ENCODE data around the gene STRA8. TPM values are rescaled to one million over a fixed set of nuclear protein-coding genes. Genes with fewer than 3 reads are reported as not detected.

STRA8 gene
- total RNA-seq, 4 donors from 2014 or later, result 6.8 TPM; not detected in 3

DNA sequence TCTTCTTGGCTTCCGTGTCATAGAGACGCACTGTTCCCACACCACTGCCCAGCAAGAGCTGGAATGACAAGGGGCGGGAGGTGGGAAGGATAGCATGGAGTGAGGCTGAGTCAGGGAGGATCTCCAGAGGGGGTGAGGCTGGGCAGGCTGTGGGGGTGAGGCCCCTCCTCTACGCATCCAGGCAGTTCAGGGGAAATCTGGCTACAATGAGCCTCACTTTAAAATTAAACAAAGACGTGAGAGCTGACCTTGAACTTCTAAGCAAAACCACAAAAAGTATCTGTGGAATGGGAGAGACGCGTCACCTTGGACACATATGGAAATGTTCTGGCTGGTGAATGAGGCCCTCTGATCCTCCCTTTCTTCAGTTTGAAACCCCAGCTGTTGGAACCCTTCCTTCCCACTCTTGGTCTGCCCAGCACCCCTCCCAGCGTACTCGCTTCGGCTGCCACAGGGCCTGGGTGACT lies 40.0 kb upstream of the STRA8 start:
- Histone ChIP-seq H3K27me3 (no peaks in the 10 kb centered on the region), H3K4me1 (peaks cover 20% of the 10 kb centered on the region), H3K9me3 (no peaks in the 10 kb centered on the region), H3K36me3 (peaks cover 69% of the 10 kb centered on the region), H3K27ac (no peak overlapping the region), H3K4me3 (no peak overlapping the region)
- TF ChIP-seq POLR2AphosphoS5 (IDR thresholded peaks at IDR 0.05) (no peak), EP300 (IDR thresholded peaks at IDR 0.05) (no peak), POLR2A (IDR thresholded peaks at IDR 0.05) (no peak)
- TF ChIP-seq, protein P1, sequence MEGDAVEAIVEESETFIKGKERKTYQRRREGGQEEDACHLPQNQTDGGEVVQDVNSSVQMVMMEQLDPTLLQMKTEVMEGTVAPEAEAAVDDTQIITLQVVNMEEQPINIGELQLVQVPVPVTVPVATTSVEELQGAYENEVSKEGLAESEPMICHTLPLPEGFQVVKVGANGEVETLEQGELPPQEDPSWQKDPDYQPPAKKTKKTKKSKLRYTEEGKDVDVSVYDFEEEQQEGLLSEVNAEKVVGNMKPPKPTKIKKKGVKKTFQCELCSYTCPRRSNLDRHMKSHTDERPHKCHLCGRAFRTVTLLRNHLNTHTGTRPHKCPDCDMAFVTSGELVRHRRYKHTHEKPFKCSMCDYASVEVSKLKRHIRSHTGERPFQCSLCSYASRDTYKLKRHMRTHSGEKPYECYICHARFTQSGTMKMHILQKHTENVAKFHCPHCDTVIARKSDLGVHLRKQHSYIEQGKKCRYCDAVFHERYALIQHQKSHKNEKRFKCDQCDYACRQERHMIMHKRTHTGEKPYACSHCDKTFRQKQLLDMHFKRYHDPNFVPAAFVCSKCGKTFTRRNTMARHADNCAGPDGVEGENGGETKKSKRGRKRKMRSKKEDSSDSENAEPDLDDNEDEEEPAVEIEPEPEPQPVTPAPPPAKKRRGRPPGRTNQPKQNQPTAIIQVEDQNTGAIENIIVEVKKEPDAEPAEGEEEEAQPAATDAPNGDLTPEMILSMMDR (IDR thresholded peaks at IDR 0.05), result no peak
- no peak for DNase-seq (ENCODE audit: low spot score in 2 of 2)
- 81% methylated on average over 10 of the region's 10 CpGs for WGBS

DNA sequence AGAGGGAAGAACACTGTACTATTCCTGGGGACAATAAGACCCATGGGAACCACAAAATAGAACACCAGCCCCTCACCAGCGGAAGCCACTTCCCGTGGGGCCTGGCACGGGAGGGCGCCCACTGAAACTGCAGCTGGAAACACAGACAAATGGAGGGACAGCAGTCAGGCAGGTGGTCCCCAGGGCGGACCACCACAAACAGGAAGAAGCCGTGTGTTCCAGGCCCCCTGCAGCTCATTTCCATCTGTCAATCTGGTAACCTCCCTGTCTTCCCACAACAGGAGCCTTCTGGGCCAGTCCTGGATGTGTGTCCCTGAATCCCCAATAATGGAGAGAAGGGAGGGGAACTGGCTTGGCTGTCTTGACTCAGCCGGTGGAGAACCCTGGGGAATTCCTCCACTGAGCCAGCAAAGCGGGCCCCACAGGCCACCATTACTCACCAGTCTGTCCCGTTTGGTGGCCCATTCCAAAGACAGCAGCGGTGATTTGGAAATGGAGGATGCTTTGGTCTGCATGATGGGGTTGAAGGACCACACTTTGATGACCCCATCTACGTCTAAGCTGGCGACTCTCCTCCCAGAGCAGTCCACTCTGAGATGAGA lies 39.0 kb upstream of the STRA8 start:
- H3K27ac ChIP-seq, result no peak overlapping the region
- WGBS, result 80% methylated on average over 10 of the region's 12 CpGs
- H3K36me3 ChIP-seq, result peaks cover 68% of the 10 kb centered on the region

DNA sequence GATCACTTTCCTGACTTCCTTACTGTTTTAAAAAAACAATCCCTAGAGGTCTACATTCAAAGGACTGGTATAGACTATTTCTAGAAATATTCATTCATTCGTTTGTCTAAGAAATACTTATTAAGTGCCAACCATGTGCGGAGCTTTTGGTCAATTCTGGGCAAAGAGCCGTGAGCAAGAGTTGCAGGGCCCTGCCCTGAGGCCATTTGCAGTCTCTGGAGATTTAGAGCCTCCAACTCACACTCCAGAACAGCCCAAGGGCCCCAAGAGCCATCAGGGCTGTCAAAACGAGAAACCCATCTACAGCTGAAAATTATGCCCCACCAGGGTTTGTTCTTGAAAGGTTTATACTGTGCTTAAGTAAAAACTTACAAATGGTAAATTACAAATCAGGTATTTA lies 38.5 kb upstream of the STRA8 start:
- no peaks in the 10 kb centered on the region for H3K9me3 ChIP-seq
- TF ChIP-seq EP300 (IDR thresholded peaks at IDR 0.05), result no peak
- TF ChIP-seq POLR2AphosphoS5 (IDR thresholded peaks at IDR 0.05), result no peak
- no peak for TF ChIP-seq POLR2A (IDR thresholded peaks at IDR 0.05)
- TF ChIP-seq, protein P1 (IDR thresholded peaks at IDR 0.05), result no peak
- H3K36me3 ChIP-seq, result peaks cover 74% of the 10 kb centered on the region
- no peak overlapping the region for H3K27ac ChIP-seq
- H3K4me3 ChIP-seq, result no peak overlapping the region
- WGBS, result 90% methylated on average over 4 of the region's 4 CpGs
- no peak for DNase-seq (ENCODE audit: low spot score in 2 of 2)
- H3K4me1 ChIP-seq, result peaks cover 6% of the 10 kb centered on the region
- no peaks in the 10 kb centered on the region for H3K27me3 ChIP-seq

More for the DNA sequence above, 39.0 kb upstream of the STRA8 start:
- H3K4me3 ChIP-seq, result no peak overlapping the region
- H3K27me3 ChIP-seq, result no peaks in the 10 kb centered on the region
- peaks cover 12% of the 10 kb centered on the region for H3K4me1 ChIP-seq
- TF ChIP-seq EP300 (IDR thresholded peaks at IDR 0.05), result no peak
- no peaks in the 10 kb centered on the region for H3K9me3 ChIP-seq
- no peak for DNase-seq (ENCODE audit: low spot score in 2 of 2)

DNA sequence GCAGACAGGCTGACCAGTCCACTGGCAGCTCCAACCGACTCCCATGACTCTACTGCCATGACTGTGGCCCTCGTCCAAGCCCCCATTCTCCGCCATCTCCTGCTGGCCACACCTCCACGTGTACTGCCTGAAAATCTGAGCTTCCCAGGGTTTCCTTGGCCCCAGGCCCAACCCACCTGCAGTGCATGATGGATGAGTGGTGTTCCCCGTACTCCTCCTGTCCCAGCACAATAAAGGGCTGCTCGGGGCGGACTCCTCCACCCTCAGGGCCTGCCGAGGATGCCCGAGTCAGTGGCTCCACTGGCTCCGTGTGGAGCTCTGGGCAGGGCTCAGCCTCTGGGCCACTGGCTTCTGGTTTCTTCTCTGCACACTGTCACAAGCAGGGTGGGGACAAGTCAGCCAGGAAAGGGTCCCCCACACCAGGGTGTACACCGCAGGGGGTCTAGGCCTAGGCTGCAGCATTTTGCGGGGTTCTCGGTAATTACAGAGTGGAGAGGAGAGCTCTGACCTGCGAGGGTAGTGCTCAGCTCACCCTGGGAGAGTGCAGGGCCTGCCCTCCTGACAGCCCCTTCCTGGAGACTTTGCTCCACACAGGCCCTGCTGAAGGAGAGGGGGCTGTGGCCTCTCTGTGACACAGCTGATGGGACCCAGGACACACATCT lies 37.5 kb upstream of the STRA8 start:
- Histone ChIP-seq H3K27ac (no peak overlapping the region), H3K4me1 (peaks cover 4% of the 10 kb centered on the region), H3K4me3 (no peak overlapping the region), H3K27me3 (no peaks in the 10 kb centered on the region), H3K9me3 (no peaks in the 10 kb centered on the region), H3K36me3 (peaks cover 82% of the 10 kb centered on the region)
- TF ChIP-seq EP300 (IDR thresholded peaks at IDR 0.05) (no peak), POLR2A (IDR thresholded peaks at IDR 0.05) (no peak), POLR2AphosphoS5 (IDR thresholded peaks at IDR 0.05) (no peak)
- TF ChIP-seq, protein P1 (IDR thresholded peaks at IDR 0.05), result no peak
- no peak for DNase-seq (ENCODE audit: low spot score in 2 of 2)
- WGBS, result 89% methylated on average over 11 of the region's 14 CpGs

DNA sequence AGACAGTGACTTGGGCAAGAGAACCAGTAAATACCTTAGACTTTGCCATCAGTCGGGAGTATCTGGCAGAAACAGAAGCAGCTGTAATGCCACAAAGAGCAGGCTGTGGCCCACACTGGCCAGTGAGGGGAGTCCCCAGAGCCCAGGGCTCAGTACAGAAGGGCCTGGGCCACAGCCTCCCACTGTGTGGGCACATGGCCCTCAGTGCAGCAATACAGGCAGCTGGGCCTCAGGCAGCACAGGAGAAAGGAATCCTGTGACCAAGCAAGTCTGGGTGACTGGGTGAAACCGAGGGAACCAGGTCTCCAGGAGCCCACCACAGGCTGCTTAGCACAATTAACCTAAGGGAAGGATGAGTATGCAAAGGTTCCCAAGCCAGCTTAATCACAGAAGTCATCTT lies 36.3 kb upstream of the STRA8 start:
- Histone ChIP-seq H3K9me3 (no peaks in the 10 kb centered on the region), H3K4me3 (no peak overlapping the region), H3K27ac (no peak overlapping the region), H3K4me1 (peaks cover 5% of the 10 kb centered on the region), H3K27me3 (no peaks in the 10 kb centered on the region), H3K36me3 (peaks cover 86% of the 10 kb centered on the region)
- DNase-seq (ENCODE audit: low spot score in 2 of 2), result no peak
- TF ChIP-seq POLR2A (IDR thresholded peaks at IDR 0.05) (no peak), POLR2AphosphoS5 (IDR thresholded peaks at IDR 0.05) (no peak), EP300 (IDR thresholded peaks at IDR 0.05) (no peak)
- TF ChIP-seq, protein P1 (IDR thresholded peaks at IDR 0.05), result no peak
- WGBS, result 80% methylated on average over 1 of the region's 2 CpGs
